Raji (cell line): Measurements from ENCODE around the gene GIMAP8.

Source experiments
- POLR2A ChIP-seq: IDR thresholded peaks from 2 replicates; pipeline ENCODE4 v1.6.1; 2011; ENCODE audit warnings: low read depth, low read length, control low read depth; ENCODE audit not compliant: insufficient read depth

Gene GIMAP8

DNA sequence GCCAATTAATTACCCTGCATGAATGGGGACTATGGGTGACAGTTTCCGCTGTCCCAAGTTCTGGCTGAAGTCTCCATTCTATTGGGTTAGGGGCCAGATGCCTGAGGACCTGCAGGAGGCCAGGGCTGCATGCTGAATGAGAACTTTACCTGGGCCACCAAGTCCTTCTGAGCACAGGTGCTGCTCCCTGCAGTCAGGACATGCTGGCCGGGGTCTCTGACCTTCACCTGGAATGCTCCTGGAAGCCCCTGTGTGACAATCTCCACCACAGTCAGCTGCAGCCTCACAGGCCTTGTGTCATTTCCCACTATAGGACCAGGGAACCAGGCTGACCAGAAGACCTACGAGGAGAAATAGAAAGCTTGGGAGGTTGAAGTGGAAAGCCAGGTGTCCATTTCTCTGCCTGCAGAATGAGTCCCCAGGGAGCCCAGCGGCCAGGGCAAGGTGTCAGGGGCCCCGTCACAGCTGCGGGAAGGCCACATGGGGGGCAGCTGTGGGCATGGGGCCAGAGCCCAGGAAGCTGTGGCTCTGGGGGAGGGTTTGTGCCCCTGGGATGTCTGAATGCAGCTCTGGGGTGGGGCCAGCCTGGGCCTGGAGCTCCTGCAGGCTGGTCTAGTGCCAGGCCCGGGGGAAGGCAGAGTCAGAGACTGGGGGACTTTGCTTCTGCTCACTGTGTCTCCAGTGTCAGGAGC lies 5.6 kb upstream of the GIMAP8 start:
- TF ChIP-seq POLR2A, result no peak

- no peak for TF ChIP-seq POLR2A
These were observed 4.0 kb upstream of the GIMAP8 start for GRCh38 chr7:150446288-150446938.

DNA sequence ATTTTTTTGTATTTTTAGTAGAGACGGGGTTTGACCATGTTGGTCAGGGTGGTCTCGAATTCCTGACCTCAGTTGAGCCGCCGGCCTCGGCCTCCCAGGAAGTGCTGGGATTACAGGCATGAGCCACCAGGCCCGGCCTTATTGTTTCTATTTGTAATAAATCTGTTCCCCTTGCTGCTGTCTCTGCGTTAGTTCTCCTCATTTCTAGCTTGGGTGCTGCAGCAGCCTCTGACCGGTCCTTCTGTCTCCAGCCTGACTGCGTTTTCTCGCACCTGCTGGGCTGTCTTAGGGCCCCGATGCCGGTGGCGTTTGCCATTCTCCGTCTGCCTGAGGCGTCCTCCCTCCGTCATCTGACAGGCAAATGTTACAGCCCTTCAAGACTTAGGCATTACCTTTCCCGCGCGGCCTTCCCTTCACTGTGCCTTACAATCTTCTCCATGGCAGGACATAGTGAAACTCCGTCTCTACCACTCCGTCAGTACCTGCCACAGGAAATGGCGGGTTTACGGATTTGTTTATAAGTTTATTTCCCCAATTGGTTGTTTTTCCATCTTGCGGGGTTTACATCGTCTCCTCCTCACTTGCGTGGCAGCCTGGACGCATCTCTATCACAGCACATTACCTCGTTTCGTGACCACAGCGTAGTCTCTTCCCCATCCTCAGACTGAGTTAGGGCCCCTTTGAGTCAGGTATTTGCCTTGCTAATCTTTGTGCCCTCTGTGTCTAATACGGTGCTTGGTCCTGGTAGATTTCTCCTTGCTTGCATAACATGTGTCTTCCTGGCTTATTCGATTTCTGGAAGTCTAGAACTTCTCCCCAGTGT lies 2.3 kb upstream of the GIMAP8 start:
- TF ChIP-seq POLR2A, result no peak

DNA sequence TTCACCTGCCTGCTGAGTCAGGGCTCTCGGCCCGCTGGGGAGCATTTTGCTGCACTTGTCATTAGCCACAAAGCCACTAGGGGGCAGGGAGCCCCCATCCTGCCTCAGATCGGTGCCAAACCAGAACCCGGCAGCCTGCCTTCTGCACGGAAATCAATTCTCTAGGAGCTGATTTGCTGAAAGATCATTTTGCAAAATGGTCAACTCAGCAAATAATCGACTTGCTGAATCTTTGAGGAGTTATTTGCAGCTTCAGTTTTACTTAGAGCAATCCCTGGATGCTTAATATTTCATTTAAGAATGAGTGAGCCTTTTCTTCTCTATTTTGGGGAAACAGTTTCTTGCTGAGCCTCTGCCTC lies 1.7 kb upstream of the GIMAP8 start:
- no peak for TF ChIP-seq POLR2A

DNA sequence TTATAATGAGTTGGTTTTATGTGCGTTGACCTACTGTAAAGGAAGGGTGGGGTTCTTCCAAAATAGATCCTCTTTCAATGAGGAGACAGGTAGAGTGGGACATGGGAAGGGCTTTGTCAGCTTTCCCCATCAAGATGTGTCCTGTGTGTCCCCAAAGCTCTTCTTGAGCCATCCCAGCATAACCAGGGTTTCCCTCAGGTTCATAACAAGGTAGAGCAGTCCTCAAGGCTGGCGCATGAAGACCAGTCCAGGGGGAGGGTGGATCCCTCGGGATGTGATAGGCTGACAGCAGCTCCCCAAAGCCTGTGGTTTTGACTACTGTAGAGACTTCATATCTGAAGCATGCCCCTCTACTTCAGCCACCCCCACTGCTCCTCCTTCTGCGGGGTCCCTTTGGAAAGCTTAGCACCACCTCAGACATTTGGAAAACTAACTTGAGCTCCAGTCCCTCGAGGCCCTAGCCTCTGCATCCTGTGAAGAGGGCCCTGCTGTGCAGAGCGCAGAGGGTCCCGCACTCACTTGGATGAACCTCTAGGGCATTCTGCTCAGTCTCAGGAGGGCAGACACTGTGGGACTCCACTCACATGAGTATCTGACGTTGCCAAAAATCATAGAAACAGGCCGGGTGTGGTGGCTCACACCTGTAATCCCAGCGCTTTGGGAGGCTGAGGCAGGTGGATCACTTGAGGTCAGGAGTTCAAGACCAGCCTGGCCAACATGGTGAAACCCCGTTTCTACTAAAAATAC lies 1.1 kb upstream of the GIMAP8 start:
- TF ChIP-seq POLR2A, result no peak

DNA sequence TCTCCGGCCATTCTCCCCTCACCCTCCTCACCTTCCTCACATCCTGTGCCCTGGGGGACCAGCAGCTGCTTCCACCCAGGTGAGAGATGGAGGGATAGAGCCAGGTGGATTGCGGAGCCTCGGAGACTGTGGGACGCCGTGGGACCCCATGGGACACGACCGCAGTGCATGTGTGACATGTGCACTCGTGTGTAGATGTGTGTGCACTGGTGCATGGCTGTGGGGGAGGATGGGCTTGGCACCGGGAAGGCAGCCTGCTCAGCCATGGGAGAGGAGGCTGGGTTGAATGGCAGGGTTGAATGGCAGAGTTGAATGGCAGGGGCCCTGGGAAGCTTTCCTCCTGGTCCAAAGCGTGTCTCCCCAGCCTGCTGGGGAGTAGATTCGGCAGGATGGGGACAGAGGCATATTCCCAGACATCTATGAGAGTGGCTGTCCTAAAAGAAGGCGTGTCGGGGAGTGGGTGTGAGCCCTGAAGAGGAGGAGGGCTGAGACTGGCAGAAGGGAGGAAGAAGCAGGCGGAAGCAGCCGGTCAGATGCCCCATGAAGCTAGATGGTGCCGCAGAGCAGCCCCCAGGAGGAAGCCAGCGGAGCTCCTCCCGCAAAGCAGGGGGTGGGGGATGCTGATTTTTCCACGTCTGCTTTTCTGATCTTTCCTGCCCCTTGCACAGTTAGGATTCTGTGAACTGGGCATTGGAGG lies 815 bp downstream of the GIMAP8 start:
- TF ChIP-seq POLR2A, result no peak

GRCh38 chr7:150451833-150452461 lies 1.5 kb downstream of the GIMAP8 start:
- TF ChIP-seq POLR2A, result no peak

- no peak for TF ChIP-seq POLR2A
These were observed 2.8 kb downstream of the GIMAP8 start for GRCh38 chr7:150453181-150453580.

DNA sequence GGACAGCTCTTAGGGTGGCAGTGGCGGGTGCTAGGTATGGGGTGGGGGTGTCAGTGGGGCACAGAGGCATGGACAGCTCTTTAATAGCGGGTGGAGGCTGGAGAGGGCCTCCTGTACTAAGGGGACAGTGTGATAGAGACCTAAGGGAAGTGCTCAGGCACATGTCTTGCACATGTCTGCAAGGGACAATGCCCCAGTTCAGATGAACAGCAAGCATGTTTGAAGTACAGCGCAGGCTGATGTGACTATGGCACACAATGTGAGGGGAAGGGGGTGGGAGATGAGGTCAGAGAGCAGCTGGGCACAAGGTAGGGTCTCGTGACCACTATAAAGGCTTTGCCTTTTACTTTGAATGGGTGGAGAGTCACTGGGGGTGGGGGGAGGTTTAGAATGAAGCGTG lies 3.5 kb downstream of the GIMAP8 start:
- no peak for TF ChIP-seq POLR2A

DNA sequence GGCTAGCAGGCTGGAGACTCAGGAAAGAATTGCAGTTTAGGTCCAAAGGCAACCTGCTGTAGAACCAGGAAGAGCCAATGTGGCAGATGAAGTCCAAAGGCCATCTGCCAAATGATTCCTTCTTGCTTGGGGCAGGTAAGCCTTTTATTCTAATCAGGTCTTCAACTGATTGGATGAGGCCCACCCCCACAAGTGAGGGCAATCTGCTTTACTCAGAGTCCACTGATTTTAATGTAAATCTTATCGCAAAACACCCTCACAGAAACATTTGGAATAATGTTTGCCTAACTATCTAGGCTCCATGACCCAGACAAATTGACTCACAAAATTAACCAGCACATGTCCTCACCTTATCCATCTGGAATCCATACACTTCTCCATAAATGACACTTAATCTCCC lies 7.8 kb downstream of the GIMAP8 start:
- no peak for TF ChIP-seq POLR2A

DNA sequence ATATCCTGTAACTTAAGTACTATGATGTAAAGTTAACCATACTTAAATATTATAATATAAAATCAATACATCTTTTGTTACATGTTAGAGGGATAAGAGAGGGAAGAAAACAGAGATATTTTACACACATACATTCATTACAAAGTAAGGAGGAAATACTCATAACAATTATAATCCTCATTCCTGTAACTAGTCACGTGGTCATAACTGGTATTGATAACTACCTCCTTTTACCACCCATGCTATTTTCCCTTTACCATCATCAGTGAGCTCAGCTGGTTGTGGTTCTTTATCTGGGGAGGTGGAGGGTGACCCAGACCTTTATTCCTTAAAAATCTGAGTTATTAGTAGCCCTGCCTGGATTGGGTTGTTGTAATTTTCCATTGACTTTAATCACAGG lies 8.3 kb downstream of the GIMAP8 start:
- no peak for TF ChIP-seq POLR2A

- no peak for TF ChIP-seq POLR2A
These were observed 11.1 kb downstream of the GIMAP8 start for GRCh38 chr7:150461520-150461919.

- TF ChIP-seq POLR2A, result no peak
These were observed 12.0 kb downstream of the GIMAP8 start for GRCh38 chr7:150462413-150462812.

- no peak for TF ChIP-seq POLR2A
These were observed 13.0 kb downstream of the GIMAP8 start for GRCh38 chr7:150463461-150463860.

DNA sequence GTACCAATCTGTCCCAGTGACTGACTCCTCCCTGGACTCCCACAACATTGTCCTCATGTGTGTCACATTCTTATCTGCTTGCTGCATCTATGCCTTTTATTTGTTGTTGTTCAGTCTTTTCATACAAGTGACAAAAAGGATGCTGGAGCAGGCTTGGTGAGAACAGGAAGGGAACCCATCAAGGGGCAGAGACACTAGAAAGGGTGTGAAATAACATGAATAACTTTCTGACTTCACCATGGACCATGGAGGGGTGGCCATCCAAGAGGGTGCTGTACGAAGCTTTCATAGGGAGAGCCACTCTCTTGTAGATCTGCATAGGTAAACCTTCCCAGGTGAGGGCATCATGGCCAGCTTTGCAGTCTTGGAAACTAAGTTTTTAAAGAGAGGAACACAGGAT lies 14.5 kb downstream of the GIMAP8 start:
- no peak for TF ChIP-seq POLR2A

DNA sequence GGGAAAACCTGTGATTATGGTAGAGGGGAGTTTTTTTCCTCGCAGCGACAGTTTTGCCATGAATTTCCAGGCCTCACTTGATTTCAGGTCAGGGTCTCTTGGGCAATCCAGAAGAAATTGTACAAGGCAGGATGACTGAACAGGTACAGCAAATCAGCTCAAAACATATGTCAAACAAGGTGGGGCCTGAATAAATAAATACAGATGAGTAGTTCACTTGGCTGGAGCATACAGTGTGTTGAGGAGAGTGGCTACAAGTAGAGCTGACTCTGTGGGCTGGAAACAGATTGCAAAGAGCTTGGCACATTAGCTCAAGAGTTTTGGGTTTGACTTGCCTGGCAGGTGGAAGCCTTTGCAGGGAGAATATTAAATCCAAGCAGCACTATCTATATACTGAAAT lies 15.0 kb downstream of the GIMAP8 start:
- no peak for TF ChIP-seq POLR2A
